Prostate gland (tissue), 2 donors: ENCODE results near the gene BRAT1. TPM values are rescaled to one million over a fixed set of nuclear protein-coding genes. Genes with fewer than 3 reads are reported as not detected.

Experiments used
- DNase-seq: peaks from one replicate; pipeline ENCODE4 v3.0.0-alpha.2; 2019; ENCODE audit warnings: low spot score
- H3K27ac ChIP-seq, 2 donors: fragments of 200-600 bp; sonication (generic); 2 replicates each; pipeline ENCODE4 v1.5.1; 2017 to 2019
- H3K27me3 ChIP-seq: fragments of 200-600 bp; sonication (generic); replicated peaks from 2 replicates; pipeline ENCODE4 v1.5.1; 2019; ENCODE audit not compliant: insufficient read depth
- H3K36me3 ChIP-seq, 2 donors: fragments of 200-600 bp; sonication (generic); 1 replicate in 1 of 2; 2 replicates in 1 of 2; pipeline versions ENCODE4 v1.5.1 to v1.8.1; 2017 to 2019
- H3K4me1 ChIP-seq: fragments of 200-600 bp; sonication (generic); replicated peaks from 2 replicates; pipeline ENCODE4 v1.5.1; 2019
- H3K4me3 ChIP-seq, 2 donors: fragments of 200-600 bp; sonication (generic); 2 replicates each; pipeline ENCODE4 v1.5.1; 2017 to 2019
- H3K9me3 ChIP-seq: fragments of 200-600 bp; sonication (generic); 2 replicates; pipeline ENCODE4 v1.5.1; 2017
- CTCF ChIP-seq, 4 experiments: fragments of 200-600 bp in 2 of 4; fragments of 450-650 bp in 2 of 4; sonication (generic) in 2 of 4; IDR thresholded peaks; 1 replicate in 3 of 4; 2 replicates in 1 of 4; pipeline ENCODE4 v1.5.1; 2016 to 2019; ENCODE audit warnings: antibody characterized with exemption in 4 of 4, mild to moderate bottlenecking in 2 of 4, moderate library complexity in 2 of 4
- POLR2A ChIP-seq: fragments of 450-650 bp; IDR thresholded peaks from one replicate; pipeline ENCODE4 v1.6.1; 2016; ENCODE audit warnings: antibody characterized with exemption, mild to moderate bottlenecking
- POLR2AphosphoS5 ChIP-seq: sonication (generic); formaldehyde crosslinking; IDR thresholded peaks from one replicate; pipeline ENCODE4 v1.6.1; 2017; ENCODE audit warnings: antibody characterized with exemption
- WGBS: methylation state at CpG from one replicate; pipeline ENCODE4 v1.1.5; 2018; 5-methylcytosine and 5-hydroxymethylcytosine counted together
- intact Hi-C: fragments of 100-400 bp; cut with DNase I; formaldehyde crosslinking; loops from one replicate; pipeline ENCODE4 v1.14.2; 2022
- total RNA-seq, 2 donors: library from RNA; depleted of rRNA; stranded (reverse); fragments of >200 nt; gene quantifications; one replicate each; pipeline ENCODE4 v1.1.0, GENCODE V29; 2016

The BRAT1 gene
- 100 to 1,000 TPM in 1 of 2 donors, 10 to 100 TPM in 1; 83.9 to 113 TPM for total RNA-seq

GRCh38 chr7:2555121-2556052, at the start of gene BRAT1:
Gene BRAT1 (minus strand): TSS chr7:2555524. CDS start chr7:2554431, 1,093 bp downstream.
- peak; percentile 96 for DNase-seq
- WGBS = under 1% methylated on average over 56 of the region's 79 CpGs
- peak within 1 kb of the TSS; percentile 79 to 93 for H3K4me3 ChIP-seq
- H3K27ac ChIP-seq = peak within 1 kb of the TSS; percentile 95 to 99
- H3K4me1 ChIP-seq = peaks cover 10% of the 10 kb centered on the region
- H3K9me3 ChIP-seq = no peaks in the 10 kb centered on the region
- TF ChIP-seq POLR2A (peak; percentile 87), POLR2AphosphoS5 (peak; percentile 86), CTCF (IDR thresholded peaks at IDR 0.05) (peak in 2 of 4 experiments; percentile 30 to 43)
- intact Hi-C loops = no loop called here
- no peaks in the 10 kb centered on the region for H3K36me3 ChIP-seq
- H3K27me3 ChIP-seq = no peaks in the 10 kb centered on the region

- intact Hi-C loops = no loop called here
These were observed 49.4 kb upstream of the BRAT1 start for GRCh38 chr7:2604608-2605174.

GRCh38 chr7:2603044-2603965, 48.0 kb upstream of the BRAT1 start:
- H3K27me3 ChIP-seq = no peaks in the 10 kb centered on the region
- H3K9me3 ChIP-seq = no peaks in the 10 kb centered on the region
- peaks cover 0 to 8% of the 10 kb centered on the region in 2 donors for H3K36me3 ChIP-seq
- H3K27ac ChIP-seq = no peak overlapping the region
- no peak for TF ChIP-seq POLR2A
- TF ChIP-seq CTCF (IDR thresholded peaks at IDR 0.05) = no peak
- no peak for TF ChIP-seq POLR2AphosphoS5
- no peaks in the 10 kb centered on the region for H3K4me1 ChIP-seq
- intact Hi-C loops = no loop called here
- DNase-seq = no peak
- WGBS = 88% methylated on average over 31 of the region's 35 CpGs
- no peak overlapping the region for H3K4me3 ChIP-seq

More at GRCh38 chr7:2604608-2605174, 49.4 kb upstream of the BRAT1 start:
- Histone ChIP-seq H3K9me3 (no peaks in the 10 kb centered on the region), H3K4me3 (no peak overlapping the region), H3K27me3 (no peaks in the 10 kb centered on the region), H3K4me1 (no peaks in the 10 kb centered on the region), H3K36me3 (no peaks in the 10 kb centered on the region), H3K27ac (no peak overlapping the region)
- 88% methylated on average over 29 of the region's 29 CpGs for WGBS
- no peak for DNase-seq
- TF ChIP-seq CTCF (IDR thresholded peaks at IDR 0.05) (no peak), POLR2A (no peak), POLR2AphosphoS5 (no peak)

- H3K4me1 ChIP-seq = no peaks in the 10 kb centered on the region
- H3K36me3 ChIP-seq = peaks cover 0 to 9% of the 10 kb centered on the region in 2 donors
- intact Hi-C loops = no loop called here
- no peak overlapping the region for H3K27ac ChIP-seq
- TF ChIP-seq POLR2AphosphoS5 (no peak), POLR2A (no peak), CTCF (IDR thresholded peaks at IDR 0.05) (no peak)
- 81% methylated on average over 19 of the region's 19 CpGs for WGBS
- no peaks in the 10 kb centered on the region for H3K27me3 ChIP-seq
- H3K4me3 ChIP-seq = no peak overlapping the region
- H3K9me3 ChIP-seq = no peaks in the 10 kb centered on the region
- no peak for DNase-seq
These were observed 47.2 kb upstream of the BRAT1 start for GRCh38 chr7:2602406-2603043.
